T-helper 1 cell (primary cell): ENCODE data around the gene HARS2.
"Not testable (repeated sequence)": the region's sequence is repeated elsewhere in the genome, so short reads cannot be mapped to it uniquely, and the experiment has no call there.

Experiments
- DNase-seq, 5 donors: peaks; one replicate each; pipeline ENCODE4 v3.0.0-alpha.2; 2012 to 2020

The HARS2 gene

GRCh38 chr5:140700177-140701144 is 9.2 kb downstream of the HARS2 start, which contains the start of gene ZMAT2:
Gene ZMAT2 (plus strand): TSS chr5:140700447. CDS start chr5:140700461, 14 bp downstream.
- peak; percentile 85 to 97 (median 90) for DNase-seq

- DNase-seq: no peak
These were observed 16.6 kb downstream of the HARS2 start for GRCh38 chr5:140707812-140708211.

- not testable (repeated sequence) for DNase-seq
These were observed 17.5 kb downstream of the HARS2 start for GRCh38 chr5:140708787-140709186.

GRCh38 chr5:140710899-140711552 is 19.8 kb downstream of the HARS2 start:
- peak; percentile 31 to 95 (median 69) for DNase-seq

GRCh38 chr5:140711794-140712193 is 20.5 kb downstream of the HARS2 start:
- DNase-seq: no peak

- DNase-seq: no peak
These were observed 22.4 kb downstream of the HARS2 start for GRCh38 chr5:140713562-140714094.

- DNase-seq: not testable (repeated sequence)
These were observed 25.0 kb downstream of the HARS2 start for GRCh38 chr5:140716238-140716637.

GRCh38 chr5:140718266-140718592 is 27.0 kb downstream of the HARS2 start:
- DNase-seq: no peak

GRCh38 chr5:140720738-140721137 is 29.5 kb downstream of the HARS2 start:
- not testable (repeated sequence) for DNase-seq

GRCh38 chr5:140721395-140721794 is 30.1 kb downstream of the HARS2 start:
- not testable (repeated sequence) for DNase-seq

- peak; percentile 20 to 80 (median 50) for DNase-seq
These were observed 34.7 kb downstream of the HARS2 start for GRCh38 chr5:140725799-140726471.

GRCh38 chr5:140733098-140733497 is 41.8 kb downstream of the HARS2 start:
- DNase-seq: no peak

GRCh38 chr5:140734354-140734753 is 43.1 kb downstream of the HARS2 start:
- no peak for DNase-seq

GRCh38 chr5:140737486-140737885 is 46.2 kb downstream of the HARS2 start:
- DNase-seq: no peak

- DNase-seq: no peak
These were observed 50.7 kb downstream of the HARS2 start for GRCh38 chr5:140741967-140742366.
